Colonic mucosa (tissue), 4 donors: ENCODE results near the gene FOLR1. TPM values are rescaled to one million over a fixed set of nuclear protein-coding genes. Genes with fewer than 3 reads are reported as not detected.

ENCODE experiments used
- DNase-seq: peaks from one replicate; pipeline ENCODE4 v3.0.0-alpha.2; 2020
- H3K27ac ChIP-seq: fragments of 200-600 bp; one replicate; pipeline ENCODE4 v1.8.0; 2021
- H3K27me3 ChIP-seq: fragments of 200-600 bp; one replicate; pipeline ENCODE4 v1.8.0; 2021
- H3K36me3 ChIP-seq: fragments of 200-600 bp; one replicate; pipeline ENCODE4 v1.8.0; 2021
- H3K4me1 ChIP-seq: fragments of 200-600 bp; one replicate; pipeline ENCODE4 v1.8.0; 2021; ENCODE audit warnings: mild to moderate bottlenecking
- H3K4me3 ChIP-seq: fragments of 200-600 bp; one replicate; pipeline ENCODE4 v1.8.0; 2021
- H3K9ac ChIP-seq, 2 donors: one replicate each; pipeline ENCODE4 v1.7.0; 2013; ENCODE audit warnings: control low read depth in 2 of 2, low read depth in 2 of 2, low read length in 2 of 2
- H3K9me3 ChIP-seq: fragments of 200-600 bp; one replicate; pipeline ENCODE4 v1.8.0; 2021
- intact Hi-C: fragments of 100-400 bp; cut with DNase I; formaldehyde crosslinking; loops from one replicate; pipeline ENCODE4 v1.14.1; 2022
- total RNA-seq, 2 donors: library from RNA; stranded (reverse); fragmentation: NEBNext Ultra II Directional in 1 of 2; extraction: Animal tissue kit (Norgen Biotek cat#: 25700) in 1 of 2; gene quantifications; one replicate each; pipeline ENCODE4 v1.2.1, GENCODE V29; 2021
- TF ChIP-seq, protein P1 (sequence below): fragments of 200-600 bp; IDR thresholded peaks from one replicate; pipeline ENCODE4 v1.8.0; 2022; ENCODE audit warnings: antibody characterized with exemption, mild to moderate bottlenecking
- donor health status: healthy.
- donor health status: DM: no; HTN: no; CAD: no.
- donor health status: DM: no; HTN: no; CAD: no.

FOLR1 gene
- total RNA-seq, 2 donors from 2014 or later, result 0.59 TPM; not detected in 1

DNA sequence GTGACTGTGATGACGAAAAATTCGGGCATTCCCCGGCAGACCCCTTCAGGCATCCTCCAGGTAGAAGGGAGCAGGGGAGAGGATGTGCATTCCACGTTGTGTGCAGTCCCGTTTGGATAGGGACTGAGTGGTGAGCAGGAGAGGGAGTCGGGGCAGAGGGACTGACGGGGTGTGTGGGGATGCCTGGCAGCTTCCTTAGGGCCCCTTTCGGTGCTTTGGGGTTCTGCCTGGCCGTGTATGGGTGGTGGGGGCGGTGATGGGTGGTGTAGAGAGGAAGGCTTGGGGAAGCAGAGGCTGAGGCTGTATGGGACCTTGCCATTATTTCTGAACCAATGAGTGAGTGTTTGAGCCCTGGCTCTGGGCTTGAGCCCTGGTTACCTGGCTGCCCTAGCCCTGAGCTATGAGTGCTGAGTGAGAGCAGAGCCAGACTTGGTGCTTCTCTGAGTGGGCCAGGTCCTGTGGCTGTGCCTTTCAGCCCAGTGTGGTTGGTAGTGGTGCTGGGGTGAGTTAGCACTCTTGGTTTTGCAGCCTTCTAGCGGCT lies 33.5 kb downstream of the FOLR1 start:
- TF ChIP-seq, protein P1, sequence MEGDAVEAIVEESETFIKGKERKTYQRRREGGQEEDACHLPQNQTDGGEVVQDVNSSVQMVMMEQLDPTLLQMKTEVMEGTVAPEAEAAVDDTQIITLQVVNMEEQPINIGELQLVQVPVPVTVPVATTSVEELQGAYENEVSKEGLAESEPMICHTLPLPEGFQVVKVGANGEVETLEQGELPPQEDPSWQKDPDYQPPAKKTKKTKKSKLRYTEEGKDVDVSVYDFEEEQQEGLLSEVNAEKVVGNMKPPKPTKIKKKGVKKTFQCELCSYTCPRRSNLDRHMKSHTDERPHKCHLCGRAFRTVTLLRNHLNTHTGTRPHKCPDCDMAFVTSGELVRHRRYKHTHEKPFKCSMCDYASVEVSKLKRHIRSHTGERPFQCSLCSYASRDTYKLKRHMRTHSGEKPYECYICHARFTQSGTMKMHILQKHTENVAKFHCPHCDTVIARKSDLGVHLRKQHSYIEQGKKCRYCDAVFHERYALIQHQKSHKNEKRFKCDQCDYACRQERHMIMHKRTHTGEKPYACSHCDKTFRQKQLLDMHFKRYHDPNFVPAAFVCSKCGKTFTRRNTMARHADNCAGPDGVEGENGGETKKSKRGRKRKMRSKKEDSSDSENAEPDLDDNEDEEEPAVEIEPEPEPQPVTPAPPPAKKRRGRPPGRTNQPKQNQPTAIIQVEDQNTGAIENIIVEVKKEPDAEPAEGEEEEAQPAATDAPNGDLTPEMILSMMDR, result no peak
- Histone ChIP-seq H3K27me3 (no peaks in the 10 kb centered on the region), H3K9ac (peak overlapping the region; percentile 76 to 91), H3K4me3 (peak overlapping the region; percentile 75), H3K9me3 (no peaks in the 10 kb centered on the region), H3K27ac (peak overlapping the region; percentile 98), H3K4me1 (no peaks in the 10 kb centered on the region), H3K36me3 (peaks cover 6% of the 10 kb centered on the region)
- DNase-seq, result no peak
- intact Hi-C loops, result loop anchor here (5.0 kb wide), 1 partner anchor 43 kb away; no protein-coding TSS in a partner anchor

- Histone ChIP-seq H3K4me3 (no peak overlapping the region), H3K27ac (no peak overlapping the region), H3K9ac (no peak overlapping the region), H3K36me3 (peaks cover 17% of the 10 kb centered on the region), H3K9me3 (no peaks in the 10 kb centered on the region), H3K27me3 (no peaks in the 10 kb centered on the region), H3K4me1 (no peaks in the 10 kb centered on the region)
- TF ChIP-seq, protein P1, result no peak
- intact Hi-C loops, result loop anchor here (5.0 kb wide), 1 partner anchor 44 kb away; no protein-coding TSS in a partner anchor
- no peak for DNase-seq
Measured at GRCh38 chr11:72226701-72227100, 34.8 kb downstream of the FOLR1 start.

GRCh38 chr11:72227316-72228228 lies 35.6 kb downstream of the FOLR1 start:
- no peak for DNase-seq
- intact Hi-C loops, result loop anchor here (5.0 kb wide), 1 partner anchor 45 kb away; no protein-coding TSS in a partner anchor
- H3K27me3 ChIP-seq, result no peaks in the 10 kb centered on the region
- no peaks in the 10 kb centered on the region for H3K9me3 ChIP-seq
- H3K4me1 ChIP-seq, result no peaks in the 10 kb centered on the region
- TF ChIP-seq, protein P1, result no peak
- no peak overlapping the region for H3K9ac ChIP-seq
- peaks cover 23% of the 10 kb centered on the region for H3K36me3 ChIP-seq
- H3K27ac ChIP-seq, result no peak overlapping the region
- H3K4me3 ChIP-seq, result no peak overlapping the region

DNA sequence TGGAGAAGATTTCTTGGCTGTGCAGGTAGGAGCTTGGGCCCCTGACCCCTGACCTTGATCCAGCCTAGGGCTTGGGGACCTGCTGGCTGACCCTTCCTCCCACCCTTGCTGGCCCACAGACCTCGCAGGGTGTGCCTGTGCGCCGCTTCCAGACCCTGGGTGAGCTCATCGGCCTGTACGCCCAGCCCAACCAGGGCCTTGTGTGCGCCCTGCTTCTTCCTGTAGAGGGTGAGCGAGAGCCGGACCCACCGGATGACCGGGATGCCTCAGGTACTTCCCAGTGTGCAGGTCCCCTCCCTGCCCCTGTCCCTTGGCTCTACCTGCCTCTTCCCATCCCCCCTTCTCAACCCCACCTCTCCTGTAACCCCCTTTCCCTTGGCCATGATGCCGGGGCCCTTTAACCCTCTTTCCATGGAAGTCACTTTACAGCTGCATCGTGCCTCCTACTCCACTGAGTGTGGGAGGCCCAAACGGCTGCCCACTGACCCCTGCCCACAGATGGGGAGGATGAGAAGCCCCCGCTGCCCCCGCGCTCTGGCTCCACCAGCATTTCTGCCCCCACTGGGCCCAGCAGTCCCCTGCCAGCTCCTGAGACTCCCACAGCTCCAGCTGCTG lies 36.4 kb downstream of the FOLR1 start:
- TF ChIP-seq, protein P1, result no peak
- no peaks in the 10 kb centered on the region for H3K4me1 ChIP-seq
- DNase-seq, result no peak
- H3K36me3 ChIP-seq, result peaks cover 29% of the 10 kb centered on the region
- H3K4me3 ChIP-seq, result no peak overlapping the region
- H3K9ac ChIP-seq, result no peak overlapping the region
- no peak overlapping the region for H3K27ac ChIP-seq
- intact Hi-C loops, result loop anchor here (5.0 kb wide), 1 partner anchor 46 kb away; no protein-coding TSS in a partner anchor
- no peaks in the 10 kb centered on the region for H3K27me3 ChIP-seq
- no peaks in the 10 kb centered on the region for H3K9me3 ChIP-seq

GRCh38 chr11:72228844-72229231 lies 36.9 kb downstream of the FOLR1 start:
- intact Hi-C loops, result loop anchor here (5.0 kb wide), 1 partner anchor 47 kb away; no protein-coding TSS in a partner anchor
- H3K4me1 ChIP-seq, result no peaks in the 10 kb centered on the region
- TF ChIP-seq, protein P1, result no peak
- H3K36me3 ChIP-seq, result peaks cover 31% of the 10 kb centered on the region
- no peak overlapping the region for H3K9ac ChIP-seq
- H3K4me3 ChIP-seq, result no peak overlapping the region
- H3K9me3 ChIP-seq, result no peaks in the 10 kb centered on the region
- no peak overlapping the region for H3K27ac ChIP-seq
- H3K27me3 ChIP-seq, result no peaks in the 10 kb centered on the region
- no peak for DNase-seq
